Esophagus muscularis mucosa (tissue), 4 donors: ENCODE data around the gene UBR2. TPM values are rescaled to one million over a fixed set of nuclear protein-coding genes. Genes with fewer than 3 reads are reported as not detected.

Experiments
- DNase-seq: peaks from one replicate; pipeline ENCODE4 v3.0.0-alpha.2; 2017; ENCODE audit errors: extremely low spot score
- H3K27ac ChIP-seq, 4 donors: fragments of 200-600 bp; sonication (generic); replicated peaks in 1 of 4; 1 replicate in 3 of 4; 2 replicates in 1 of 4; pipeline ENCODE4 v1.5.1; 2016 to 2019; ENCODE audit warnings: mild to moderate bottlenecking in 1 of 4
- H3K27me3 ChIP-seq, 4 donors: fragments of 200-600 bp; sonication (generic); one replicate each; pipeline versions ENCODE4 v1.5.1 to v1.6.0; 2016 to 2019
- H3K36me3 ChIP-seq, 4 donors: fragments of 200-600 bp; sonication (generic); one replicate each; pipeline ENCODE4 v1.5.1; 2016 to 2019
- H3K4me1 ChIP-seq, 4 donors: fragments of 200-600 bp; sonication (generic); one replicate each; pipeline ENCODE4 v1.5.1; 2016 to 2019
- H3K4me3 ChIP-seq, 4 donors: fragments of 200-600 bp; sonication (generic); 1 replicate in 2 of 4; 2 replicates in 2 of 4; pipeline ENCODE4 v1.5.1; 2016 to 2019; ENCODE audit warnings: mild to moderate bottlenecking in 4 of 4, moderate library complexity in 1 of 4
- H3K9me3 ChIP-seq, 4 donors: fragments of 200-600 bp; sonication (generic); 1 replicate in 3 of 4; 2 replicates in 1 of 4; pipeline ENCODE4 v1.5.1; 2016 to 2019
- EP300 ChIP-seq: sonication (generic); formaldehyde crosslinking; IDR thresholded peaks from one replicate; pipeline ENCODE4 v1.6.1; 2017; ENCODE audit warnings: antibody characterized with exemption
- POLR2A ChIP-seq: fragments of 450-650 bp; IDR thresholded peaks from one replicate; pipeline ENCODE4 v1.6.1; 2017; ENCODE audit warnings: antibody characterized with exemption, moderate library complexity, mild to moderate bottlenecking, low read depth
- POLR2AphosphoS5 ChIP-seq, 2 donors: sonication (generic); formaldehyde crosslinking; IDR thresholded peaks; one replicate each; pipeline ENCODE4 v1.6.1; 2017; ENCODE audit warnings: antibody characterized with exemption in 2 of 2
- WGBS: methylation state at CpG from one replicate; pipeline ENCODE4 v1.1.5; 2018; 5-methylcytosine and 5-hydroxymethylcytosine counted together
- intact Hi-C: fragments of 100-400 bp; cut with DNase I; formaldehyde crosslinking; loops from one replicate; pipeline ENCODE4 v1.15.1; 2023
- total RNA-seq, 4 donors: library from RNA; depleted of rRNA; stranded (reverse); fragments of >200 nt; gene quantifications; one replicate each; pipeline versions ENCODE4 v1.1.0 to v1.2.1, GENCODE V29; 2016
- TF ChIP-seq, protein P1 (sequence below), 3 experiments: fragments of 200-600 bp in 2 of 3; fragments of 450-650 bp in 1 of 3; sonication (generic) in 2 of 3; IDR thresholded peaks; one replicate each; pipeline ENCODE4 v1.5.1; 2017 to 2019; ENCODE audit warnings: antibody characterized with exemption in 3 of 3, mild to moderate bottlenecking in 2 of 3, moderate library complexity in 1 of 3

Gene UBR2
- total RNA-seq, 4 donors from 2014 or later, result 26.5 to 36.1 (median 28.9) TPM

GRCh38 chr6:42627044-42627443, 63.2 kb downstream of the UBR2 start:
- 85% methylated on average over 1 of the region's 1 CpG for WGBS
- peak overlapping the region in 3 of 4 donors; percentile 1 to 30 (median 24) for H3K27ac ChIP-seq
- peaks cover 11 to 18% (median 16%) of the 10 kb centered on the region in 4 donors for H3K4me1 ChIP-seq
- peaks cover 0 to 61% (median 23%) of the 10 kb centered on the region in 4 donors for H3K36me3 ChIP-seq
- intact Hi-C loops, result no loop called here
- TF ChIP-seq EP300 (no peak), POLR2A (no peak), POLR2AphosphoS5 (IDR thresholded peaks at IDR 0.05) (no peak)
- TF ChIP-seq, protein P1, sequence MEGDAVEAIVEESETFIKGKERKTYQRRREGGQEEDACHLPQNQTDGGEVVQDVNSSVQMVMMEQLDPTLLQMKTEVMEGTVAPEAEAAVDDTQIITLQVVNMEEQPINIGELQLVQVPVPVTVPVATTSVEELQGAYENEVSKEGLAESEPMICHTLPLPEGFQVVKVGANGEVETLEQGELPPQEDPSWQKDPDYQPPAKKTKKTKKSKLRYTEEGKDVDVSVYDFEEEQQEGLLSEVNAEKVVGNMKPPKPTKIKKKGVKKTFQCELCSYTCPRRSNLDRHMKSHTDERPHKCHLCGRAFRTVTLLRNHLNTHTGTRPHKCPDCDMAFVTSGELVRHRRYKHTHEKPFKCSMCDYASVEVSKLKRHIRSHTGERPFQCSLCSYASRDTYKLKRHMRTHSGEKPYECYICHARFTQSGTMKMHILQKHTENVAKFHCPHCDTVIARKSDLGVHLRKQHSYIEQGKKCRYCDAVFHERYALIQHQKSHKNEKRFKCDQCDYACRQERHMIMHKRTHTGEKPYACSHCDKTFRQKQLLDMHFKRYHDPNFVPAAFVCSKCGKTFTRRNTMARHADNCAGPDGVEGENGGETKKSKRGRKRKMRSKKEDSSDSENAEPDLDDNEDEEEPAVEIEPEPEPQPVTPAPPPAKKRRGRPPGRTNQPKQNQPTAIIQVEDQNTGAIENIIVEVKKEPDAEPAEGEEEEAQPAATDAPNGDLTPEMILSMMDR (IDR thresholded peaks at IDR 0.05), result no peak
- no peaks in the 10 kb centered on the region for H3K9me3 ChIP-seq
- H3K4me3 ChIP-seq, result no peak overlapping the region
- no peak for DNase-seq
- H3K27me3 ChIP-seq, result no peaks in the 10 kb centered on the region

- TF ChIP-seq POLR2A (no peak), EP300 (no peak), POLR2AphosphoS5 (IDR thresholded peaks at IDR 0.05) (no peak)
- TF ChIP-seq, protein P1 (IDR thresholded peaks at IDR 0.05), result no peak
- Histone ChIP-seq H3K9me3 (no peaks in the 10 kb centered on the region), H3K27me3 (no peaks in the 10 kb centered on the region), H3K27ac (peak overlapping the region in 3 of 4 donors; percentile 1 to 30 (median 24)), H3K4me3 (no peak overlapping the region), H3K36me3 (peaks cover 3 to 61% (median 26%) of the 10 kb centered on the region in 4 donors), H3K4me1 (peaks cover 11 to 18% (median 16%) of the 10 kb centered on the region in 4 donors)
- intact Hi-C loops, result no loop called here
- 65% methylated on average over 1 of the region's 1 CpG for WGBS
- DNase-seq, result no peak
Measured at GRCh38 chr6:42627674-42628073, 63.8 kb downstream of the UBR2 start.

DNA sequence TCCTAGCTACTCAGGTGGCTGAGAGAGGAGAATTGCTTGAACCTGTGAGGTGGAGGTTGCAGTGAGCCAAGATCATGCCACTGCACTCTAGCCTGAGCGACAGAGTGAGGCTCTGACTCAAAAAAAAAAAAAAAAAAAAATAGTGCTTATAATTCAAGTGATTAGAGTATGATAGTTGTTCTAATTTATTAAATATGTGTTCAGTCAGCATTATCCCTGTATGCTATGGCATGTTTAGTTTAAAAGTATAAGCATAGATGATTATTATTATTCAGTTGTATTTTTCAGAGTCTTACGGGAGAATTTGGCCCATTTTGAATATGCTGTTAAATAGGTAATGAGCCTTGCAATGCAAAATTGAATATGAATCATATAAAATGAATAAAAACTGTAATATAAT, 64.8 kb downstream of the UBR2 start:
- H3K36me3 ChIP-seq, result peaks cover 13 to 65% (median 35%) of the 10 kb centered on the region in 4 donors

DNA sequence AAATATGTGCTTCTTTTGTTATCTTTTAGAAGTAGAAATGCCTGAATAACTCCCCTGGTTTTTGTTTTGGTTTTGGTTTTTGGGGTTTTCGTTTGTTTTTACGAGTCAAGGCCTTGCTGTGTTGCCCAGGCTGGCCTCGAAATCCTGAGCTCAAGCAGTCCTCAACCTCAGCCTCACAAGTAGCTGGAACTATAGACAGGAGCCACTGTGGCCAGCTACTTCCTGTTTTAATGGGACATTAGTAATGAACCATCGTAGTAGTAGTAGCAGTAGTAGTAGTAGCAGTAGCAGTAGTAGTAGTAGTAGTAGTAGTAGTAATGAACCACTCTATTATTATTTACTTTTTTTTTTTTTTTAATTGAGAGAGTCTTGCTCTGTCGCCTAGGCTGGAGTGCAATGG, 66.0 kb downstream of the UBR2 start:
- peaks cover 15 to 69% (median 44%) of the 10 kb centered on the region in 4 donors for H3K36me3 ChIP-seq
- no peak for TF ChIP-seq POLR2A
- TF ChIP-seq POLR2AphosphoS5 (IDR thresholded peaks at IDR 0.05), result no peak
- TF ChIP-seq EP300, result no peak
- TF ChIP-seq, protein P1 (IDR thresholded peaks at IDR 0.05), result no peak
- peaks cover 11 to 18% (median 16%) of the 10 kb centered on the region in 4 donors for H3K4me1 ChIP-seq
- intact Hi-C loops, result no loop called here
- 88% methylated on average over 5 of the region's 5 CpGs for WGBS
- no peaks in the 10 kb centered on the region for H3K9me3 ChIP-seq
- no peaks in the 10 kb centered on the region for H3K27me3 ChIP-seq
- H3K27ac ChIP-seq, result no peak overlapping the region
- DNase-seq, result no peak
- H3K4me3 ChIP-seq, result no peak overlapping the region

More for the DNA sequence above, 64.8 kb downstream of the UBR2 start:
- DNase-seq, result no peak
- H3K9me3 ChIP-seq, result no peaks in the 10 kb centered on the region
- no peak overlapping the region for H3K27ac ChIP-seq
- no peaks in the 10 kb centered on the region for H3K27me3 ChIP-seq
- intact Hi-C loops, result no loop called here
- H3K4me3 ChIP-seq, result no peak overlapping the region
- WGBS, result 83% methylated on average over 2 of the region's 2 CpGs
- TF ChIP-seq, protein P1 (IDR thresholded peaks at IDR 0.05), result no peak
- TF ChIP-seq EP300 (no peak), POLR2AphosphoS5 (IDR thresholded peaks at IDR 0.05) (no peak)
- peaks cover 11 to 18% (median 16%) of the 10 kb centered on the region in 4 donors for H3K4me1 ChIP-seq

DNA sequence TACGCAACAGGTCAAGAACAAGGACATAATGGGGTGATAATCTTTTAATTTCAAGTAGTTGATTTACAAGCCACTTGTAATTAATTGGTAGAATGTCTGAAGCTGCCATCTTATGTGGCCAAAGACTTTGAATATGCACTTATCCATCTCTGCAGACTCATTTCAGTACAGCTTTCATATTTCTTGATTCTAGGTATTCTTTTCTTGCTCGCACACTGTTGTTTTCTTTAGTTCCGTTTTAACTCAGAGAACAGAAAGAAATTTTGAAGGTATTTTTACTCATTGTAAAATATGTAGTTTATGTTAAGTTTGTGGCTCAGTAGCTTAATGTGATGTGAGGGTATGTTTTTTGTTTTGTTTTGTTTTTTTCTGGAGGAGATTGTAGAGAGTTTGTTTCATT, 73.9 kb downstream of the UBR2 start:
- no peak overlapping the region for H3K4me3 ChIP-seq
- 96% methylated on average over 3 of the region's 3 CpGs for WGBS
- DNase-seq, result no peak
- H3K4me1 ChIP-seq, result no peaks in the 10 kb centered on the region
- H3K36me3 ChIP-seq, result peaks cover 37 to 99% (median 81%) of the 10 kb centered on the region in 4 donors
- H3K27me3 ChIP-seq, result no peaks in the 10 kb centered on the region
- no peak for TF ChIP-seq POLR2AphosphoS5 (IDR thresholded peaks at IDR 0.05)
- TF ChIP-seq, protein P1 (IDR thresholded peaks at IDR 0.05), result no peak
- intact Hi-C loops, result no loop called here
- H3K9me3 ChIP-seq, result no peaks in the 10 kb centered on the region
- H3K27ac ChIP-seq, result no peak overlapping the region
